Pericardium fibroblast (primary cell): ENCODE results near the gene TUBG2. TPM values are rescaled to one million over a fixed set of nuclear protein-coding genes. Genes with fewer than 3 reads are reported as not detected.

Experiments
- total RNA-seq: library from RNA; depleted of rRNA; stranded (reverse); fragments of >200 nt; gene quantifications from 2 replicates; pipeline ENCODE4 v1.2.3, GENCODE V29; 2015

TUBG2 gene
- total RNA-seq = 17.1 and 17.2 TPM in 2 replicates

GRCh38 chr17:42659079-42659931, at the start of gene TUBG2:
TSS of gene TUBG2 (plus strand) at chr17:42659284. CDS start at chr17:42659504, 220 bp downstream.

GRCh38 chr17:42676424-42677011, 17.4 kb downstream of the TUBG2 start, which contains the start of gene PLEKHH3:
TSS of gene PLEKHH3 (minus strand) at chr17:42676994. CDS start at chr17:42676563, 431 bp downstream.

GRCh38 chr17:42681976-42682721, 23.1 kb downstream of the TUBG2 start, which contains the start of gene CNTNAP1:
TSS of gene CNTNAP1 (plus strand) at chr17:42682531. CDS start at chr17:42682830, 299 bp downstream.

Other genes with a start within 250 kb of the TUBG2 start
- 510 and 922 TPM in 2 replicates for gene CAVIN1, start 236.0 kb upstream of the TUBG2 start, total RNA-seq
- gene ATP6V0A1, start 200.4 kb upstream of the TUBG2 start, total RNA-seq = 19.4 and 23.2 TPM in 2 replicates
- 60.7 and 96.4 TPM in 2 replicates for gene NAGLU, start 123.0 kb upstream of the TUBG2 start, total RNA-seq
- 4.0 and 4.9 TPM in 2 replicates for gene HSD17B1, start 106.4 kb upstream of the TUBG2 start, total RNA-seq
- 28.9 and 30.2 TPM in 2 replicates for gene COASY, start 97.1 kb upstream of the TUBG2 start, total RNA-seq
- gene MLX, start 92.2 kb upstream of the TUBG2 start, total RNA-seq = 32.6 and 34.0 TPM in 2 replicates
- 1.9 and 2.5 TPM in 2 replicates for gene PSMC3IP, start 81.6 kb upstream of the TUBG2 start, total RNA-seq
- 38.4 and 42.7 TPM in 2 replicates for gene RETREG3, start 49.9 kb upstream of the TUBG2 start, total RNA-seq
- gene TUBG1, start 49.6 kb upstream of the TUBG2 start, total RNA-seq = 21.0 and 35.8 TPM in 2 replicates
- gene PLEKHH3, start 17.7 kb downstream of the TUBG2 start, total RNA-seq = 40.7 and 42.5 TPM in 2 replicates
- gene CCR10, start 22.6 kb downstream of the TUBG2 start, total RNA-seq = 2.8 and 3.4 TPM in 2 replicates
- 32.9 and 37.9 TPM in 2 replicates for gene CNTNAP1, start 23.2 kb downstream of the TUBG2 start, total RNA-seq
- gene EZH1, start 85.8 kb downstream of the TUBG2 start, total RNA-seq = 11.3 TPM in 2 replicates
- 5.3 and 6.3 TPM in 2 replicates for gene RAMP2, start 101.9 kb downstream of the TUBG2 start, total RNA-seq
- 68.3 and 71.2 TPM in 2 replicates for gene VPS25, start 114.2 kb downstream of the TUBG2 start, total RNA-seq
- gene WNK4, start 121.3 kb downstream of the TUBG2 start, total RNA-seq = 2.0 and 3.9 TPM in 2 replicates
- gene COA3, start 139.4 kb downstream of the TUBG2 start, total RNA-seq = 49.3 and 60.7 TPM in 2 replicates
- not detected in 2 replicates for gene CNTD1, start 139.6 kb downstream of the TUBG2 start, total RNA-seq
- gene BECN1, start 165.0 kb downstream of the TUBG2 start, total RNA-seq = 64.2 and 73.5 TPM in 2 replicates
- 39.0 and 73.8 TPM in 2 replicates for gene PSME3, start 174.1 kb downstream of the TUBG2 start, total RNA-seq
- 0.12 and 0.17 TPM in 2 replicates for gene AOC2, start 185.3 kb downstream of the TUBG2 start, total RNA-seq
- gene AOC3, start 191.9 kb downstream of the TUBG2 start, total RNA-seq = 2.3 and 2.6 TPM in 2 replicates
- gene G6PC1, start 241.5 kb downstream of the TUBG2 start, total RNA-seq = not detected in 2 replicates